ENCODE results near the gene SLC6A1.
"Not testable (repeated sequence)": the region's sequence is repeated elsewhere in the genome, so short reads cannot be mapped to it uniquely, and the experiment has no call there.

SLC6A1 gene

GRCh38 chr3:11071096-11071755, 78.7 kb downstream of the SLC6A1 start:
- no peak for DNase-seq

GRCh38 chr3:11072631-11073030, 80.1 kb downstream of the SLC6A1 start:
- DNase-seq: no peak

- no peak for DNase-seq
These were observed 81.5 kb downstream of the SLC6A1 start for GRCh38 chr3:11074011-11074410.

GRCh38 chr3:11074451-11074850, 81.9 kb downstream of the SLC6A1 start:
- no peak for DNase-seq

GRCh38 chr3:11075122-11075521, 82.6 kb downstream of the SLC6A1 start:
- DNase-seq: not testable (repeated sequence)

GRCh38 chr3:11076711-11077110, 84.2 kb downstream of the SLC6A1 start:
- DNase-seq: no peak

- DNase-seq: no peak
These were observed 84.9 kb downstream of the SLC6A1 start for GRCh38 chr3:11077466-11077865.

GRCh38 chr3:11078826-11079515, 86.4 kb downstream of the SLC6A1 start:
- DNase-seq: no peak

- no peak for DNase-seq
These were observed 87.9 kb downstream of the SLC6A1 start for GRCh38 chr3:11080492-11080891.

- no peak for DNase-seq
These were observed 91.5 kb downstream of the SLC6A1 start for GRCh38 chr3:11084098-11084497.

GRCh38 chr3:11084677-11085076, 92.1 kb downstream of the SLC6A1 start:
- DNase-seq: no peak

- DNase-seq: no peak
These were observed 92.7 kb downstream of the SLC6A1 start for GRCh38 chr3:11085093-11085840.

GRCh38 chr3:11086856-11087255, 94.3 kb downstream of the SLC6A1 start:
- DNase-seq: no peak

GRCh38 chr3:11088066-11088465, 95.5 kb downstream of the SLC6A1 start:
- no peak for DNase-seq

- DNase-seq: no peak
These were observed 96.3 kb downstream of the SLC6A1 start for GRCh38 chr3:11088831-11089230.
